ENCODE results near the gene EYA4. TPM values are rescaled to one million over a fixed set of nuclear protein-coding genes. Genes with fewer than 3 reads are reported as not detected.

Gene EYA4
- total RNA-seq, 2 donors from 2014 or later = not detected

DNA sequence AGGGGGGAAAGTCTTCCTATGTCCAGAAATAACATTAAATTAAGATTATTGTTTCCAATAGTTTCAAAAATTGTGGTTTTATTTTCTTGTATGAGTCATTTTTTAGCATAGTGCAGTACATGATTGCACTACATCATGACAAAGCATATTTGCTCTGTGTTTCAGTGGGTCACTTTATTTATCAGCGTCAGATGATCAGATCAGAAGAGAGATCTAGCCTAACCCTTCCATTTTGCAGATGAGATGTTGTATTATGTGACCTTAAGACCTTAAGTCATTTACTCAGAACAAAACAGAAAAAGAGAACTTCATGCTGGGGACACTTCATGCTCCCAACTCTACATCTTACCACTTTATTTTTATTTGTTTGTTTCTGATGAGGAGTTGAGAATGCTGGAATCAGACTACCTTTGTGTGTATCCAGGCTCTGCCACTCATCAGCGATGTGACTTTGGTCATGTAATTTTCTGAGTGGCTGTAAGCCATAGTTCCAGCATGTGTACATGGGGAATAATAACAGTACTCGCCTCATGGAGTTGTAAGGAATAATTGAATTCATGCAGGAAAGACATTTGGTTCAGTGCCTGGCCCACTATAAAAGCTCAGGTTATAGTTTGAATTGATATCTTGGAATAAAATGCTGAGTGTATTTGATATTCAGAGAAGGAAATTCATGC is 13.5 kb downstream of the EYA4 start:
- no peak overlapping the region for H3K4me3 Mint-ChIP-seq
- peaks cover 13% of the 10 kb centered on the region for H3K27me3 Mint-ChIP-seq
- H3K4me1 Mint-ChIP-seq = no peaks in the 10 kb centered on the region
- ATAC-seq (replicated peaks) = no peak
- H3K9me3 Mint-ChIP-seq = peaks cover 2% of the 10 kb centered on the region
- H3K36me3 Mint-ChIP-seq (ENCODE audit: low read depth) = no peaks in the 10 kb centered on the region
- H3K27ac Mint-ChIP-seq = no peak overlapping the region

DNA sequence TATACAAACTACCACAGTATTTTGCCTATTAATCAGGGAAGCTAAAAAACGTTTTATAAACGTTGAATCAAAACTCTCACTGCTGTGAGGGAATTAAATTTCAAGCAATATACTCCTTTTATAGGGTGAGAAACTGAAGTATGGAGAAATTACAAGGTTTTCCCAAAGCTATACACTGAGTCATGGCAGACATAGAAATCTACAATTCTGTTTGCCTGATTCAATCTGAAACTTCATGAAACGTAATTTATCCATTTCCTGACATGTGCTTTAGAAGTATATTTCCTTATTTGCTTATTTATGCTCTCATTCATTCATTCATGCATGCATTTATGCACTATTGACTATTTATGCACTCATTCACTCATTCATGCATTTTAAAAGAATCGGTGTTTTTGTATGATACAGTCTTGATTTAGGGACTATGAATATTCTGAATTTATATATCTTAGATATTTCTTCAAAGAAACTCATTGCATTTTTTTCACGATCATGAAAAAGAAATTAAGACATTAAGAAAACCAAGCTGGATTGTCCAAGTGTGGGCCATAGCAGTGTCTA is 16.5 kb downstream of the EYA4 start:
- Mint-ChIP-seq H3K36me3 (ENCODE audit: low read depth) (no peaks in the 10 kb centered on the region), H3K27me3 (peaks cover 12% of the 10 kb centered on the region), H3K4me1 (no peaks in the 10 kb centered on the region), H3K9me3 (peaks cover 3% of the 10 kb centered on the region), H3K4me3 (no peak overlapping the region), H3K27ac (no peak overlapping the region)
- ATAC-seq (replicated peaks) = no peak

- peaks cover 10% of the 10 kb centered on the region for H3K27me3 Mint-ChIP-seq
- ATAC-seq (replicated peaks) = no peak
- H3K4me3 Mint-ChIP-seq = no peak overlapping the region
- no peaks in the 10 kb centered on the region for H3K36me3 Mint-ChIP-seq (ENCODE audit: low read depth)
- H3K27ac Mint-ChIP-seq = no peak overlapping the region
- H3K9me3 Mint-ChIP-seq = peaks cover 3% of the 10 kb centered on the region
- no peaks in the 10 kb centered on the region for H3K4me1 Mint-ChIP-seq
Measured at GRCh38 chr6:133259561-133259960, 18.4 kb downstream of the EYA4 start.

GRCh38 chr6:133262804-133263203 is 21.6 kb downstream of the EYA4 start:
- H3K27me3 Mint-ChIP-seq = peaks cover 10% of the 10 kb centered on the region
- H3K4me3 Mint-ChIP-seq = no peak overlapping the region
- no peak overlapping the region for H3K27ac Mint-ChIP-seq
- no peaks in the 10 kb centered on the region for H3K36me3 Mint-ChIP-seq (ENCODE audit: low read depth)
- no peak for ATAC-seq (replicated peaks)
- H3K4me1 Mint-ChIP-seq = no peaks in the 10 kb centered on the region
- H3K9me3 Mint-ChIP-seq = peaks cover 3% of the 10 kb centered on the region

GRCh38 chr6:133265066-133265465 is 23.9 kb downstream of the EYA4 start:
- no peak for ATAC-seq (replicated peaks)
- no peaks in the 10 kb centered on the region for H3K4me1 Mint-ChIP-seq
- peaks cover 10% of the 10 kb centered on the region for H3K27me3 Mint-ChIP-seq
- no peak overlapping the region for H3K27ac Mint-ChIP-seq
- no peaks in the 10 kb centered on the region for H3K36me3 Mint-ChIP-seq (ENCODE audit: low read depth)
- H3K9me3 Mint-ChIP-seq = peaks cover 3% of the 10 kb centered on the region
- no peak overlapping the region for H3K4me3 Mint-ChIP-seq

GRCh38 chr6:133266186-133266585 is 25.0 kb downstream of the EYA4 start:
- Mint-ChIP-seq H3K4me3 (no peak overlapping the region), H3K36me3 (ENCODE audit: low read depth) (no peaks in the 10 kb centered on the region), H3K27me3 (peaks cover 6% of the 10 kb centered on the region), H3K27ac (no peak overlapping the region), H3K4me1 (no peaks in the 10 kb centered on the region), H3K9me3 (no peaks in the 10 kb centered on the region)
- no peak for ATAC-seq (replicated peaks)

GRCh38 chr6:133268621-133269020 is 27.5 kb downstream of the EYA4 start:
- Mint-ChIP-seq H3K36me3 (ENCODE audit: low read depth) (no peaks in the 10 kb centered on the region), H3K4me3 (no peak overlapping the region), H3K9me3 (no peaks in the 10 kb centered on the region), H3K27me3 (peaks cover 3% of the 10 kb centered on the region), H3K4me1 (no peaks in the 10 kb centered on the region), H3K27ac (no peak overlapping the region)
- no peak for ATAC-seq (replicated peaks)

- H3K4me1 Mint-ChIP-seq = no peaks in the 10 kb centered on the region
- H3K36me3 Mint-ChIP-seq (ENCODE audit: low read depth) = no peaks in the 10 kb centered on the region
- no peak overlapping the region for H3K27ac Mint-ChIP-seq
- no peak overlapping the region for H3K4me3 Mint-ChIP-seq
- no peak for ATAC-seq (replicated peaks)
- H3K9me3 Mint-ChIP-seq = no peaks in the 10 kb centered on the region
- H3K27me3 Mint-ChIP-seq = no peaks in the 10 kb centered on the region
Measured at GRCh38 chr6:133274813-133275212, 33.7 kb downstream of the EYA4 start.

- Mint-ChIP-seq H3K4me3 (no peak overlapping the region), H3K4me1 (no peaks in the 10 kb centered on the region), H3K9me3 (no peaks in the 10 kb centered on the region), H3K36me3 (ENCODE audit: low read depth) (no peaks in the 10 kb centered on the region), H3K27ac (no peak overlapping the region), H3K27me3 (no peaks in the 10 kb centered on the region)
- no peak for ATAC-seq (replicated peaks)
Measured at GRCh38 chr6:133275213-133275612, 34.1 kb downstream of the EYA4 start.

GRCh38 chr6:133277228-133277899 is 36.2 kb downstream of the EYA4 start:
- no peak overlapping the region for H3K27ac Mint-ChIP-seq
- no peaks in the 10 kb centered on the region for H3K36me3 Mint-ChIP-seq (ENCODE audit: low read depth)
- ATAC-seq (replicated peaks) = no peak
- no peak overlapping the region for H3K4me3 Mint-ChIP-seq
- H3K9me3 Mint-ChIP-seq = no peaks in the 10 kb centered on the region
- H3K4me1 Mint-ChIP-seq = no peaks in the 10 kb centered on the region
- no peaks in the 10 kb centered on the region for H3K27me3 Mint-ChIP-seq

DNA sequence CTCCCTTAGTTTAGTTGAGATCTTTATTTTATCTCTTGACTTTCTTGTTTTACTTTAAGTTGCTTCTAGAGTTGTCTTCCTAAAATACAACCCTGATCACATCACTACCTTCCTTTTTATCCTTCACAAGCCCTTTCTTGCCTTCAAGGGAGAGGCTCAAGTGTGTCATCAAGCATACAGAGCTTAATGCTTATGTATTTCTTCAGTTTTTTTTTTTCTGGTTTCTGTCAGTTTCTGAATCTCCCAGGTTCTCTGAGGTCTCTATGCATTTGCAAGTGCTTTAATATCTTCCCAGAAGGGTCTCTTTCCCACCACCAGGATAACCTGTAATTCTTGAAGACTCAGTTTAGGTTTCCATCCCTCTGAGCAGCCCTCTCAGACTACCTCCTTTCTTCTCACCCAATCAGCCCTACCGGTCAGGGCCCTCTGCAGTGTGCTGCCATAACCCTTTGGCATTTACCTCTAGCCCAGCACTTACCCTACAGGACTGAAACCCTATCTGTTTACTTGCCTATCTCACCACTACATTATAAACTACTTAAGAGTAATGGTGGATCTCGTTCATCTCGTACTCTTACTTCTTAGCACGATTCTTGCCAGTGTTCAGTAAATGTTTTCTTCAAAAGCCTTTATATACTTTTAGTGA is 36.9 kb downstream of the EYA4 start:
- ATAC-seq (replicated peaks) = no peak
- no peak overlapping the region for H3K27ac Mint-ChIP-seq
- no peaks in the 10 kb centered on the region for H3K4me1 Mint-ChIP-seq
- no peak overlapping the region for H3K4me3 Mint-ChIP-seq
- H3K27me3 Mint-ChIP-seq = no peaks in the 10 kb centered on the region
- H3K9me3 Mint-ChIP-seq = no peaks in the 10 kb centered on the region
- no peaks in the 10 kb centered on the region for H3K36me3 Mint-ChIP-seq (ENCODE audit: low read depth)

GRCh38 chr6:133286765-133287164 is 45.6 kb downstream of the EYA4 start:
- ATAC-seq (replicated peaks) = no peak
- Mint-ChIP-seq H3K4me3 (no peak overlapping the region), H3K9me3 (no peaks in the 10 kb centered on the region), H3K27ac (no peak overlapping the region), H3K36me3 (ENCODE audit: low read depth) (no peaks in the 10 kb centered on the region), H3K27me3 (peaks cover 11% of the 10 kb centered on the region), H3K4me1 (no peaks in the 10 kb centered on the region)

GRCh38 chr6:133288662-133289061 is 47.5 kb downstream of the EYA4 start:
- no peak for ATAC-seq (replicated peaks)
- Mint-ChIP-seq H3K9me3 (no peaks in the 10 kb centered on the region), H3K4me3 (no peak overlapping the region), H3K36me3 (ENCODE audit: low read depth) (no peaks in the 10 kb centered on the region), H3K27me3 (peaks cover 11% of the 10 kb centered on the region), H3K4me1 (no peaks in the 10 kb centered on the region), H3K27ac (no peak overlapping the region)

DNA sequence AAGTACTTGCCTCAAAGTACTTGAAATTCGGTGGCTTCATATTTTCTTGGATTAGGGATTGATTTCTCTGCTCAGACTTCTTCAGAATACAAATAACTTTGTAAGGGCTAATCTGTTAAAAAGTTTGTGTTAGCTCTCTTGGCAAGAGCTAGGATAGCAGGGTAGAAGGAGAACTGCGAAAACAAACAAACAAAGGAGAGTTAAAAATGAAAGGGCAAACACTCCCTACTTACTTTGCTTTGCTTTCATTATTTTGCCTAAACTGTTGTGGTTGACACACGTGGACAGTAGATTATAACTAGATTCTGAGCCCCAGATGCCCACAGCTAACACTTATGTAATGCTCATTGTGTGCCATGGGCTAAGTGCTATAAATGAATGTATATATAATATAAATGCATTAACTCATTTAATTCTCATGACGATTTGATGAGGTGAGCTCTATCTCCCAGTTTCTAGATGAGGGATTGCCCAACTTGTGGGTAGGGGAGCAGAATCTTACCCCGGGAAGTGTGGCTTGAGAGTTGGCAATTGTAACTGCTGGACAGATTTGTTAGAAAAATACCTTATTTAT is 48.7 kb downstream of the EYA4 start:
- Mint-ChIP-seq H3K27ac (no peak overlapping the region), H3K36me3 (ENCODE audit: low read depth) (no peaks in the 10 kb centered on the region), H3K4me1 (no peaks in the 10 kb centered on the region), H3K4me3 (no peak overlapping the region), H3K9me3 (no peaks in the 10 kb centered on the region), H3K27me3 (peaks cover 8% of the 10 kb centered on the region)
- ATAC-seq (replicated peaks) = no peak

Measured in activated T-helper 17 cell treated with anti-CD3 and anti-CD28 coated beads, Interleukin-2, amount 50 U/mL, for 72 hours (primary cell).